ENCODE results near the gene ZBTB7C.
A peak's percentile ranks its signal among the peaks of the same experiment; 100 is the strongest.

The ZBTB7C gene

DNA sequence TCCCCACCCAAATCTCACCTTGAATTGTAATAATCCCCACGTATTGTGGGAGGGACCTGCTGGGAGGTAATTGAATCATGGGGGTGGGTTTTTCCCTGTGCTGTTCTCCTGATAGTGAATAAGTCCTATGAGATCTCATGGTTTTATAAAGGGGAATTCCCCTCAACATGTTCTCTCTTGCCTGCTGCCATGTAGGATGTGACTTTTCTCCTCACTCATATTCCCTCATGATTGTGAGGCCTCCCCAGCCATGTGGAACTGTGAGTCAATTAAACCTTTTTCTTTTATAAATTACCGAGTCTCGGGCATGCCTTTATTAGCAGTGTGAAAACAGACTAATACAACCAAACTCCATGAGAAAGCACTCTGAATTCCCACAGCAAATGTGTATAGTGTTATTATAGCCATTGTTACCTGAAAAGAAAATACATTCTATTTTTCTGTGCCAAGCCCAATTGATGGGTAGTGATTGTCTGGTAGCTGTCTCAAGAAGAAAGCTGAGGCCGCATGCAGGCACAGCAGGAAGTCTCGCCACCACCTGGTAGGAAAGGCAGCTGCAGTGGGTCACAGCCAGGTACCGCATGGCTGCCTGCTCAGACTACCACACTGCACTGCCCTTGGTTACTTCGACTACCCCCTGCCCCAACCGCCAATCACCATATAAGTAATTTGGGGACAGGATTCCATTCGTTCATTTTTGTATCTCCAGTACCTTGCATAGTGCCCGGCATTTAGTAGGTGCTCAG, 10.3 kb upstream of the ZBTB7C start:
- FAIRE-seq, result no peak
- no peak for DNase-seq (ENCODE audit: insufficient read length, low spot score)
- TF ChIP-seq SPI1 (IDR thresholded peaks at IDR 0.05; ENCODE audit: low read depth, low read length), result no peak
- no peak for TF ChIP-seq PAX5 (IDR thresholded peaks at IDR 0.05; ENCODE audit: insufficient read depth, low read length, severe bottlenecking)
- TF ChIP-seq TAF1 (IDR thresholded peaks at IDR 0.05; ENCODE audit: low read depth, low read length), result no peak
- TF ChIP-seq POLR2AphosphoS5 (IDR thresholded peaks at IDR 0.05; ENCODE audit: low read depth, low read length), result no peak
- TF ChIP-seq POU2F2 (IDR thresholded peaks at IDR 0.05; ENCODE audit: low read depth, low read length), result no peak

DNA sequence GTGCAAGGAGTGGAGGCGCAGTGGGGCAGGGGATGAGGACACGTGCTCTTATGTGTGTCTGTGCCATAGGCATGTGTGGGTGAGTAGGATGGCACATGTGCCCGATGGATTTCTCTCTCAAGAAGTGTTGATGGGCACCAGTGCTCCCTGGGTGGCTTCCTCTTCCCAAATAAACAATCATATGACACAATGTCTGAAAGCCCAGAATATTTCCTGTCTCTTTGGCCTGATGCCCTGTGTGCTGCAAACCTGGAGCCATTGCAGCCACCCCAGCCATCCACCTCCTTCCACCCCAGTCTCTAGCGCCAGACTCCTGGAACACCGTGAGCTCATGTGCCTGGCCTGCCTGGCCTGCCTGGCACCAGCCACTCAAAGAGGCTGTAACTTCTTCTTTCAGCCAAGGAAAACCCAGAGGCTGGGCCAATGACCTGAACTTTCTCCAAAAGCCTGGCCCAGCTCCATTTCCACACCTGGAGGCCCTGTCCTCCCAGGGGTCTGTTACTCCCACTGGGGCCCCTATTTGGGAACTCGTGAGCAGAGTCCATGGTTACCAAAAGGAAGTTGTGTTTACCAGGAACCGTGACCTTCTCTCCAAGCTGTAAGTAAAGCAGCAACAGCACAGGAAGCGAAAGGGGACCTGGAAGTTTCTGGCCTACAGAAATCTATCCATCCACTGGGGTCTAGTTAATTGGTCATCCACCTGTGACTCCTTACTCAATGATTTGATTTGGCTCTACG, 9.5 kb upstream of the ZBTB7C start:
- no peak for TF ChIP-seq PAX5 (IDR thresholded peaks at IDR 0.05; ENCODE audit: insufficient read depth, low read length, severe bottlenecking)
- no peak for TF ChIP-seq SPI1 (IDR thresholded peaks at IDR 0.05; ENCODE audit: low read depth, low read length)
- no peak for TF ChIP-seq TAF1 (IDR thresholded peaks at IDR 0.05; ENCODE audit: low read depth, low read length)
- TF ChIP-seq POLR2A (IDR thresholded peaks at IDR 0.05; ENCODE audit: low read depth, low read length), result no peak
- TF ChIP-seq POLR2AphosphoS5 (IDR thresholded peaks at IDR 0.05; ENCODE audit: low read depth, low read length), result no peak
- no peak for TF ChIP-seq POU2F2 (IDR thresholded peaks at IDR 0.05; ENCODE audit: low read depth, low read length)
- FAIRE-seq, result no peak
- no peak for DNase-seq (ENCODE audit: insufficient read length, low spot score)

- no peak for DNase-seq (ENCODE audit: insufficient read length, low spot score)
- TF ChIP-seq POLR2AphosphoS5 (IDR thresholded peaks at IDR 0.05; ENCODE audit: low read depth, low read length), result no peak
- TF ChIP-seq SPI1 (IDR thresholded peaks at IDR 0.05; ENCODE audit: low read depth, low read length), result no peak
- TF ChIP-seq POLR2A (IDR thresholded peaks at IDR 0.05; ENCODE audit: low read depth, low read length), result no peak
- no peak for TF ChIP-seq POU2F2 (IDR thresholded peaks at IDR 0.05; ENCODE audit: low read depth, low read length)
- no peak for TF ChIP-seq PAX5 (IDR thresholded peaks at IDR 0.05; ENCODE audit: insufficient read depth, low read length, severe bottlenecking)
- no peak for FAIRE-seq
Observed at GRCh38 chr18:48417985-48418384, 8.8 kb upstream of the ZBTB7C start.

DNA sequence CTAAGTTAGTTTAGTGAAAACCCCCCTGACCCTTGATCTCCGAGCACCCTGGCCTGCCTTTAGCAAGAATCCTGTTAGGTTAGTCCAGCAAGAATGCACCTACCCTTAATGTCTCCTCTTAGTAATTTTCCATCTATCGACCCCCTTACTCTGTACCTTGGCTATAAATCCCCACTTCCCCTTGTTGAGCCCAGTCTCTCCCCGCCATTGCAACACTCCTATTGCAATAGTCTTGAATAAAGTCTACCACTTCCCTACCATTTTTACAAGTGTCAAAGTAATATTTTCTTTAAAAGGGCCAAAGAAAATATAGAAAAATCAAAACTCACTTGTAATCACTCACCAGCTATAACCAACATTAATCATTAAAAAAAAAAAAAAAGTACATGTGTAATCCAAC, 4.2 kb upstream of the ZBTB7C start:
- FAIRE-seq, result no peak
- no peak for DNase-seq (ENCODE audit: insufficient read length, low spot score)
- TF ChIP-seq TAF1 (IDR thresholded peaks at IDR 0.05; ENCODE audit: low read depth, low read length), result no peak
- no peak for TF ChIP-seq POLR2AphosphoS5 (IDR thresholded peaks at IDR 0.05; ENCODE audit: low read depth, low read length)
- no peak for TF ChIP-seq PAX5 (IDR thresholded peaks at IDR 0.05; ENCODE audit: insufficient read depth, low read length, severe bottlenecking)
- no peak for TF ChIP-seq POU2F2 (IDR thresholded peaks at IDR 0.05; ENCODE audit: low read depth, low read length)
- TF ChIP-seq POLR2A (IDR thresholded peaks at IDR 0.05; ENCODE audit: low read depth, low read length), result no peak
- no peak for TF ChIP-seq SPI1 (IDR thresholded peaks at IDR 0.05; ENCODE audit: low read depth, low read length)

- FAIRE-seq, result no peak
- no peak for TF ChIP-seq TAF1 (IDR thresholded peaks at IDR 0.05; ENCODE audit: low read depth, low read length)
- TF ChIP-seq SPI1 (IDR thresholded peaks at IDR 0.05; ENCODE audit: low read depth, low read length), result no peak
- TF ChIP-seq POU2F2 (IDR thresholded peaks at IDR 0.05; ENCODE audit: low read depth, low read length), result no peak
- no peak for TF ChIP-seq POLR2A (IDR thresholded peaks at IDR 0.05; ENCODE audit: low read depth, low read length)
- no peak for TF ChIP-seq POLR2AphosphoS5 (IDR thresholded peaks at IDR 0.05; ENCODE audit: low read depth, low read length)
- no peak for DNase-seq (ENCODE audit: insufficient read length, low spot score)
Observed at GRCh38 chr18:48412339-48412929, 3.3 kb upstream of the ZBTB7C start.

DNA sequence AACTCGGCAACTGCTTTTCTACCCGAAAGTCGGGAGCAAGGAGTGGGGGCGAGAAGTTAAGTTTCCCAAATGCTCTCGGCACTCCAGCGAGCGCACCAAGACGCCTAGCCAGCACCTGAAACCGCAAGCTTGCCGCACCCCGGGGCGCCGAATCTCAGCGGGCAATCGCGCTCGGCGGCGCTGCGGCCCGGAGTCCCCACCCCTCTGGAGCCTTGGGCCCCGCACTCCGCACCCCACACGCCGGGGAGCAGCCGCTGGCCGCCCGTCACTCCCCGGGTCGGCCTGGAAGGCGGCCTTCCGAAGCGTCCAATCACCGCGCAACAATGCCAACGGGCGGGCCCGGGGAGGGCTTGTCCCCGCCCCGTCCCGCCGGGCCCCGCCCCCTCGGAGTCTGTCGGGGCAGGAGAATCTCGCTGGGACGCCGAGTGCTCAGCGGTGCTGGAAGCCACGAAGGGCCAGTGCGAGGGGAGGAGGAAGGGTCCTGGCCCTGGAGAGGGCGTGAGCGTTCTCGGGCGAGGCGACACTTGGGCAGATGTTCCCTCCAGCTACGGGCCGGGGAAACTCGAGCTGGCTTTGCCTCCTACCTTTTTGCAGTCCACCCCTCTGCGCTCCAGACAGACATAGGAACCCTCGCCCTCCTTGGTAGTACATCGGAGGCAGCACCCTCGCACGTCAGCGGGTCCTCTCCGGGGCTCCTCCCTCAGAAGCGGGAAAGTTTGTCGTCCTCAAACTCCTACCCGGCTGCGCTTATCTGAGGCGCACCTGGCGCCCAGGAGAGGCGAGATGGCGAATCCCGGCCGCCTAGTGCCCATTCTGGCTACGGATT, 1.1 kb upstream of the ZBTB7C start:
- TF ChIP-seq POLR2A (IDR thresholded peaks at IDR 0.05; ENCODE audit: low read depth, low read length) (no peak), PAX5 (IDR thresholded peaks at IDR 0.05; ENCODE audit: insufficient read depth, low read length, severe bottlenecking) (no peak), SPI1 (IDR thresholded peaks at IDR 0.05; ENCODE audit: low read depth, low read length) (no peak), POLR2AphosphoS5 (IDR thresholded peaks at IDR 0.05; ENCODE audit: low read depth, low read length) (no peak), TAF1 (IDR thresholded peaks at IDR 0.05; ENCODE audit: low read depth, low read length) (no peak), POU2F2 (IDR thresholded peaks at IDR 0.05; ENCODE audit: low read depth, low read length) (no peak)
- FAIRE-seq (peak; percentile 80), DNase-seq (ENCODE audit: insufficient read length, low spot score) (peak; percentile 79)

- DNase-seq (ENCODE audit: insufficient read length, low spot score) (no peak), FAIRE-seq (no peak)
- no peak for TF ChIP-seq POLR2AphosphoS5 (IDR thresholded peaks at IDR 0.05; ENCODE audit: low read depth, low read length)
- TF ChIP-seq TAF1 (IDR thresholded peaks at IDR 0.05; ENCODE audit: low read depth, low read length), result no peak
- no peak for TF ChIP-seq PAX5 (IDR thresholded peaks at IDR 0.05; ENCODE audit: insufficient read depth, low read length, severe bottlenecking)
- TF ChIP-seq POLR2A (IDR thresholded peaks at IDR 0.05; ENCODE audit: low read depth, low read length), result no peak
- TF ChIP-seq SPI1 (IDR thresholded peaks at IDR 0.05; ENCODE audit: low read depth, low read length), result no peak
- no peak for TF ChIP-seq POU2F2 (IDR thresholded peaks at IDR 0.05; ENCODE audit: low read depth, low read length)
Observed at GRCh38 chr18:48409591-48410094, 460 bp upstream of the ZBTB7C start.

- DNase-seq (ENCODE audit: insufficient read length, low spot score), result no peak
- no peak for TF ChIP-seq POLR2AphosphoS5 (IDR thresholded peaks at IDR 0.05; ENCODE audit: low read depth, low read length)
- no peak for TF ChIP-seq PAX5 (IDR thresholded peaks at IDR 0.05; ENCODE audit: insufficient read depth, low read length, severe bottlenecking)
- TF ChIP-seq TAF1 (IDR thresholded peaks at IDR 0.05; ENCODE audit: low read depth, low read length), result no peak
- no peak for TF ChIP-seq POU2F2 (IDR thresholded peaks at IDR 0.05; ENCODE audit: low read depth, low read length)
- TF ChIP-seq POLR2A (IDR thresholded peaks at IDR 0.05; ENCODE audit: low read depth, low read length), result no peak
- TF ChIP-seq SPI1 (IDR thresholded peaks at IDR 0.05; ENCODE audit: low read depth, low read length), result no peak
- FAIRE-seq, result peak; percentile 13
Observed at GRCh38 chr18:48408111-48408726, 964 bp downstream of the ZBTB7C start.

Measured in GM12891 (cell line).